ENCODE results near the gene STK32C.

DNA sequence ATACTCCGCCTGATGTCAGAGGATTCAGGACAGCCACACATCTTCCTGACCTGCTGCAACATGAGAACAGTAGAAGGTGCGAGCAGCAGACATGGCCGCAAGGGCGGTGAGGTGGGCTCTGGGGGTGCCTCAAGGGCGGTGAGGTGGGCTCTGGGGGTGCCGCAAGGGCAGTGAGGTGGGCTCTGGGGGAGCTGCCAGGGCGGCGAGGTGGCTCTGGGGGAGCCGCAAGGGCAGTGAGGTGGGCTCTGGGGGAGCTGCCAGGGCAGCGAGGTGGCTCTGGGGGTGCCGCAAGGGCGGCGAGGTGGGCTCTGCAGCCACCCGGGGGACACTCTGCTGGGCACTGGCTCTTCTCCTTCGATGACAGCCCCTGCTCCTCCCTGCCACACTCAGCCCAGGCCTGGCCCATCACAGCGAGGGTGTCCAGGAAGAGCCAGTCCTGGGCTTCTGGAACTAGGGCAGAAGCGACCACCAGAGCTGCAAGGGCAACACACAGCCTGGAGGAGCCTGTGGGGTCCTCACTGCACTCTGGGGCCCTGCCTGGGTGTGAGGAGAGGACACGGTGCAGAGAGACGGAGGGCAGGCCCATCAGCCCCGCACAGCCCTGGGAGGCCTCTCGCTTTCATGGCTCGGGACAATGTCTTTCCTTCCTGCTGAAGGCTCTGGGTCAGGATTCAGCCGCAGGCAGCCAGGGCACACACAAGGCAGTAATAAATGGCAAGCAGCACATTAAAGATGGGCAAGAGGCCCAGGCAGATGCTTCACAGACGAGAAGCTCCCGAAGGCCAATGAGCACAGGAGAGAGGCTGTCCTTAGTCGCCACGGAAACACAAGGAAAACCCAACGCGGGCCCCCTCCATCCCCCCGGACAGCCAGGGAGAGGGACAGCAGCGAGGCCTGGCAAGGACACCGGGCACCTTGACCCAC is 42.5 kb downstream of the STK32C start:
- no peak for TF ChIP-seq CTCF (conservative IDR thresholded peaks at IDR 0.05; ENCODE audit: low read depth, low read length)
- no peak for TF ChIP-seq EZH2 (IDR thresholded peaks at IDR 0.05; ENCODE audit: borderline replicate concordance, low read depth, low read length, poor library complexity, severe bottlenecking)

All from A673 (cell line).